SK-N-SH (cell line): ENCODE data around the gene APH1B. TPM values are rescaled to one million over a fixed set of nuclear protein-coding genes. Genes with fewer than 3 reads are reported as not detected.

Source experiments
- CTCF ChIA-PET: fragments of 300-600, 350-600 bp; formaldehyde crosslinking; extraction: SDS; loops from one replicate; lab custom pipeline; 2021; lab: Yijun Ruan, JAX
- POLR2A ChIA-PET: fragments of 350-600 bp; sonication (Branson Sonifier 250); formaldehyde crosslinking; extraction: SDS; loops from one replicate; lab custom pipeline; 2020; ENCODE audit warnings: antibody characterized with exemption, inconsistent platforms; lab: Yijun Ruan, JAX
- DNase-seq: peaks from one replicate; pipeline ENCODE4 v3.0.0; 2012
- H2AFZ ChIP-seq: fragments of 200-600 bp; sonication (generic); 2 replicates; pipeline ENCODE4 v1.8.1; 2016; ENCODE audit warnings: antibody characterized with exemption, mild to moderate bottlenecking, low read depth
- H3F3A ChIP-seq: fragments of 200-600 bp; sonication (generic); replicated peaks from 2 replicates; pipeline ENCODE3; 2016; ENCODE audit warnings: antibody characterized with exemption, mild to moderate bottlenecking; ENCODE audit not compliant: insufficient read depth
- H3K27ac ChIP-seq, 2 experiments: fragments of 200-500 bp in 1 of 2; fragments of 200-600 bp in 1 of 2; sonication (Bioruptor generic) in 1 of 2; sonication (generic), shearing (Covaris generic) in 1 of 2; 2 replicates each; pipeline versions ENCODE4 v1.5.1 to v1.6.1; 2014 to 2016; ENCODE audit warnings: low read depth in 2 of 2, inconsistent platforms in 1 of 2, low read length in 1 of 2, mild to moderate bottlenecking in 1 of 2, mixed read lengths in 1 of 2
- H3K27me3 ChIP-seq: fragments of 200-600 bp; sonication (generic), shearing (Covaris generic); 2 replicates; pipeline ENCODE4 v1.6.1; 2016; ENCODE audit warnings: mixed run types; ENCODE audit not compliant: insufficient read depth
- H3K36me3 ChIP-seq, 2 experiments: fragments of 200-500 bp in 1 of 2; fragments of 200-600 bp in 1 of 2; sonication (Bioruptor generic) in 1 of 2; sonication (generic) in 1 of 2; replicated peaks in 1 of 2; 2 replicates each; pipeline versions ENCODE3 to v1.5.1; 2014 to 2016; ENCODE audit warnings: low read length in 1 of 2, mild to moderate bottlenecking in 1 of 2; ENCODE audit not compliant: insufficient read depth in 2 of 2, control insufficient read depth in 1 of 2
- H3K4me1 ChIP-seq, 2 experiments: fragments of 200-500 bp in 1 of 2; fragments of 200-600 bp in 1 of 2; sonication (Bioruptor generic) in 1 of 2; sonication (generic), shearing (Covaris generic) in 1 of 2; 2 replicates each; pipeline versions ENCODE4 v1.5.1 to v1.6.1; 2014 to 2016; ENCODE audit warnings: low read depth in 1 of 2, low read length in 1 of 2, mixed run types in 1 of 2; ENCODE audit not compliant: insufficient read depth in 2 of 2, control insufficient read depth in 1 of 2
- H3K4me2 ChIP-seq: fragments of 200-600 bp; sonication (generic), shearing (Covaris generic); 2 replicates; pipeline ENCODE4 v1.6.1; 2017; ENCODE audit warnings: mixed run types
- H3K4me3 ChIP-seq, 2 experiments: fragments of 200-500 bp in 1 of 2; fragments of 200-600 bp in 1 of 2; sonication (Bioruptor generic) in 1 of 2; sonication (generic), shearing (Covaris generic) in 1 of 2; 2 replicates each; pipeline versions ENCODE4 v1.5.1 to v1.8.1; 2014 to 2016; ENCODE audit warnings: low read depth in 2 of 2, inconsistent platforms in 1 of 2, low read length in 1 of 2, mild to moderate bottlenecking in 1 of 2, mixed read lengths in 1 of 2, moderate library complexity in 1 of 2
- H3K79me2 ChIP-seq: fragments of 200-600 bp; sonication (generic); 2 replicates; pipeline ENCODE4 v1.8.1; 2017; ENCODE audit warnings: mild to moderate bottlenecking; ENCODE audit not compliant: insufficient read depth
- H3K9ac ChIP-seq: fragments of 200-600 bp; sonication (generic); 2 replicates; pipeline ENCODE4 v1.6.1; 2017; ENCODE audit warnings: mixed run types
- H3K9me2 ChIP-seq: fragments of 200-600 bp; sonication (generic); 2 replicates; pipeline ENCODE4 v1.6.1; 2017; ENCODE audit warnings: mixed run types
- H3K9me3 ChIP-seq: fragments of 200-600 bp; sonication (generic); 2 replicates; pipeline ENCODE4 v1.6.1; 2017; ENCODE audit warnings: mixed run types, mild to moderate bottlenecking, moderate library complexity
- H4K20me1 ChIP-seq: fragments of 200-600 bp; sonication (generic); 2 replicates; pipeline ENCODE4 v1.6.1; 2017; ENCODE audit warnings: mild to moderate bottlenecking, mixed run types; ENCODE audit not compliant: insufficient read depth
- CHD2 ChIP-seq: fragments of 150-350 bp; IDR thresholded peaks from 2 replicates; pipeline ENCODE4 v1.6.1; 2018; ENCODE audit warnings: low read length; ENCODE audit not compliant: partially characterized antibody
- EP300 ChIP-seq, 2 experiments: IDR thresholded peaks; 2 replicates each; pipeline versions ENCODE4 v1.4.0 to v1.6.1; 2012; ENCODE audit warnings: borderline replicate concordance in 1 of 2, low read depth in 1 of 2, low read length in 1 of 2
- FOXJ3 ChIP-seq: sonication (generic); formaldehyde crosslinking; IDR thresholded peaks from 2 replicates; pipeline ENCODE4 v1.5.1; 2020; ENCODE audit warnings: mild to moderate bottlenecking, missing genetic modification reagents
- FOXM1 ChIP-seq: IDR thresholded peaks from 2 replicates; pipeline ENCODE4 v1.4.0; 2012; ENCODE audit warnings: low read depth, mild to moderate bottlenecking
- GABPA ChIP-seq: IDR thresholded peaks from 2 replicates; pipeline ENCODE4 v1.4.0; 2012; ENCODE audit warnings: low read depth, mild to moderate bottlenecking
- GATA2 ChIP-seq: sonication (generic); formaldehyde crosslinking; IDR thresholded peaks from 2 replicates; pipeline ENCODE4 v1.5.0; 2020; ENCODE audit warnings: mild to moderate bottlenecking, missing genetic modification reagents
- MAX ChIP-seq: IDR thresholded peaks from 2 replicates; pipeline ENCODE4 v1.4.0; 2012; ENCODE audit warnings: low read depth
- MEF2A ChIP-seq: IDR thresholded peaks from 2 replicates; pipeline ENCODE4 v1.4.0; 2012; ENCODE audit warnings: low read depth, borderline replicate concordance
- MXI1 ChIP-seq: IDR thresholded peaks from 2 replicates; pipeline ENCODE4 v1.6.1; 2012; ENCODE audit warnings: mild to moderate bottlenecking, low read depth, low read length, improper control_type of control experiment
- RAD21 ChIP-seq: IDR thresholded peaks from 2 replicates; pipeline ENCODE4 v1.6.1; 2012; ENCODE audit warnings: mild to moderate bottlenecking, low read length
- RCOR1 ChIP-seq: fragments of 150-350 bp; IDR thresholded peaks from 2 replicates; pipeline ENCODE4 v1.6.1; 2017; ENCODE audit warnings: antibody characterized with exemption, low read length
- REST ChIP-seq: IDR thresholded peaks from 2 replicates; pipeline ENCODE4 v1.6.1; 2012; ENCODE audit warnings: mild to moderate bottlenecking, low read depth, low read length, moderate library complexity
- RFX5 ChIP-seq: IDR thresholded peaks from 2 replicates; pipeline ENCODE4 v1.6.1; 2012; ENCODE audit warnings: mild to moderate bottlenecking, improper control_type of control experiment, low read length
- SMC3 ChIP-seq: IDR thresholded peaks from 2 replicates; pipeline ENCODE4 v1.6.1; 2012; ENCODE audit warnings: low read depth, low read length, improper control_type of control experiment
- TAF1 ChIP-seq: IDR thresholded peaks from 2 replicates; pipeline ENCODE4 v1.6.1; 2012; ENCODE audit warnings: low read depth, mild to moderate bottlenecking, low read length, moderate library complexity, borderline replicate concordance
- TCF12 ChIP-seq: IDR thresholded peaks from 2 replicates; pipeline ENCODE4 v1.4.0; 2012
- TEAD4 ChIP-seq: IDR thresholded peaks from 2 replicates; pipeline ENCODE4 v1.4.0; 2012; ENCODE audit warnings: mild to moderate bottlenecking, borderline replicate concordance; ENCODE audit not compliant: insufficient read depth
- YY1 ChIP-seq: IDR thresholded peaks from 2 replicates; pipeline ENCODE4 v1.4.0; 2012; ENCODE audit warnings: low read depth, mild to moderate bottlenecking
- WGBS: methylation state at CpG from one replicate; pipeline ENCODE4 v1.1.6; 2017; ENCODE audit warnings: low lambda C conversion rate; 5-methylcytosine and 5-hydroxymethylcytosine counted together
- polyA plus RNA-seq, 3 experiments: library from polyadenylated mRNA; depleted of rRNA; stranded (reverse); fragments of >200 nt; gene quantifications; 2 replicates each; pipeline ENCODE4 v1.2.3, GENCODE V29; 2012
- TF ChIP-seq, protein P1 (sequence below): IDR thresholded peaks from 2 replicates; pipeline ENCODE4 v1.4.0; 2012; ENCODE audit warnings: low read depth, borderline replicate concordance
- TF ChIP-seq, protein P2 (sequence below): IDR thresholded peaks from 2 replicates; pipeline ENCODE4; 2012

Gene APH1B
- polyA plus RNA-seq, 1 of the 3 experiments (the other 2 are of a cell fraction), result 7.6 TPM

- Histone ChIP-seq H3K9me2 (no peaks in the 10 kb centered on the region), H4K20me1 (no peaks in the 10 kb centered on the region), H3K79me2 (0 out of 2 replicates have a peak, but pooled peaks cover 6% of the 10 kb centered on the region), H3K4me3 (no peak overlapping the region), H3F3A (peaks cover 26% of the 10 kb centered on the region), H3K36me3 (peaks cover 10 to 25% of the 10 kb centered on the region in 2 experiments), H2AFZ (no peak overlapping the region; the same call in 1 of the 2 replicates), H3K27ac (peak overlapping the region; percentile 11 to 92; a peak in 3 of 4 replicates), H3K9ac (peak overlapping the region; percentile 33; the same call in 1 of the 2 replicates), H3K27me3 (no peaks in the 10 kb centered on the region), H3K9me3 (no peaks in the 10 kb centered on the region), H3K4me1 (peaks cover 0 to 21% of the 10 kb centered on the region in 2 experiments; a peak in 2 of 4 replicates), H3K4me2 (peak overlapping the region; percentile 21; the same call in 1 of the 2 replicates)
- TF ChIP-seq EP300 (IDR thresholded peaks at IDR 0.05; ENCODE audit: borderline replicate concordance in 1 of 2, low read depth in 1 of 2, low read length in 1 of 2), result peak in 1 of 2 experiments; percentile 28; a peak in 1 of 4 replicates
- TF ChIP-seq, protein P1, sequence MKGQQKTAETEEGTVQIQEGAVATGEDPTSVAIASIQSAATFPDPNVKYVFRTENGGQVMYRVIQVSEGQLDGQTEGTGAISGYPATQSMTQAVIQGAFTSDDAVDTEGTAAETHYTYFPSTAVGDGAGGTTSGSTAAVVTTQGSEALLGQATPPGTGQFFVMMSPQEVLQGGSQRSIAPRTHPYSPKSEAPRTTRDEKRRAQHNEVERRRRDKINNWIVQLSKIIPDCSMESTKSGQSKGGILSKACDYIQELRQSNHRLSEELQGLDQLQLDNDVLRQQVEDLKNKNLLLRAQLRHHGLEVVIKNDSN, result peak; percentile 76; the same call in 1 of the 2 replicates
- peak; percentile 56; the same call in 1 of the 2 replicates for TF ChIP-seq MAX
- peak; percentile 30; the same call in 1 of the 2 replicates for TF ChIP-seq TCF12
- no peak for TF ChIP-seq RFX5
- peak; percentile 80 for TF ChIP-seq MEF2A
- no peak for TF ChIP-seq RAD21
- ChIA-PET POLR2A (interaction anchor here (1.2 kb wide), 1 partner anchor 111 kb away, joined by 4 read pairs; no protein-coding TSS in a partner anchor), CTCF (interaction anchor here (0.8 to 6.2 kb wide), 12 partner anchors 13 to 175 kb away, joined by 3 to 73 read pairs (median 6); no protein-coding TSS in a partner anchor)
- DNase-seq, result no peak
Observed at GRCh38 chr15:63291507-63291906, 14.1 kb downstream of the APH1B start.

- H3K79me2 ChIP-seq, result 0 out of 2 replicates have a peak, but pooled peaks cover 6% of the 10 kb centered on the region
- H3K4me1 ChIP-seq, result peaks cover 0 to 15% of the 10 kb centered on the region in 2 experiments; a peak in 2 of 4 replicates
- peaks cover 26% of the 10 kb centered on the region for H3F3A ChIP-seq
- H3K4me3 ChIP-seq, result no peak overlapping the region
- H2AFZ ChIP-seq, result no peak overlapping the region
- no peaks in the 10 kb centered on the region for H4K20me1 ChIP-seq
- no peaks in the 10 kb centered on the region for H3K9me2 ChIP-seq
- ChIA-PET CTCF (interaction anchor here (1.0 to 6.2 kb wide), 9 partner anchors 15 to 174 kb away, joined by 3 to 73 read pairs (median 5); no protein-coding TSS in a partner anchor), POLR2A (interaction anchor here (0.7 to 1.2 kb wide), 2 partner anchors 64 to 111 kb away, joined by 4 to 6 read pairs; no protein-coding TSS in a partner anchor)
- no peaks in the 10 kb centered on the region for H3K27me3 ChIP-seq
- no peaks in the 10 kb centered on the region for H3K9me3 ChIP-seq
- WGBS, result 94% methylated on average over 3 of the region's 3 CpGs
- DNase-seq, result no peak
- H3K27ac ChIP-seq, result peak overlapping the region in 1 of 2 experiments; percentile 92; a peak in 2 of 4 replicates
- peak overlapping the region; percentile 21 for H3K4me2 ChIP-seq
- H3K9ac ChIP-seq, result peak overlapping the region; percentile 6; the same call in 1 of the 2 replicates
- peaks cover 7 to 27% of the 10 kb centered on the region in 2 experiments for H3K36me3 ChIP-seq
- no peak for TF ChIP-seq FOXJ3 (CRISPR knock-in tag)
- TF ChIP-seq REST, result no peak
- no peak for TF ChIP-seq TAF1
- TF ChIP-seq TEAD4, result no peak
- TF ChIP-seq SMC3, result no peak
- TF ChIP-seq, protein P2, sequence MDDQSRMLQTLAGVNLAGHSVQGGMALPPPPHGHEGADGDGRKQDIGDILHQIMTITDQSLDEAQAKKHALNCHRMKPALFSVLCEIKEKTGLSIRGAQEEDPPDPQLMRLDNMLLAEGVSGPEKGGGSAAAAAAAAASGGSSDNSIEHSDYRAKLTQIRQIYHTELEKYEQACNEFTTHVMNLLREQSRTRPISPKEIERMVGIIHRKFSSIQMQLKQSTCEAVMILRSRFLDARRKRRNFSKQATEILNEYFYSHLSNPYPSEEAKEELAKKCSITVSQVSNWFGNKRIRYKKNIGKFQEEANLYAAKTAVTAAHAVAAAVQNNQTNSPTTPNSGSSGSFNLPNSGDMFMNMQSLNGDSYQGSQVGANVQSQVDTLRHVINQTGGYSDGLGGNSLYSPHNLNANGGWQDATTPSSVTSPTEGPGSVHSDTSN, result no peak
- TF ChIP-seq GATA2 (CRISPR knock-in tag), result no peak
- TF ChIP-seq MXI1, result no peak
- TF ChIP-seq YY1, result no peak
- no peak for TF ChIP-seq CHD2
- TF ChIP-seq FOXM1, result no peak
- no peak for TF ChIP-seq MEF2A
- no peak for TF ChIP-seq RCOR1
- TF ChIP-seq, protein P1, result no peak
- no peak for TF ChIP-seq MAX
- TF ChIP-seq GABPA, result no peak
- TF ChIP-seq EP300 (IDR thresholded peaks at IDR 0.05; ENCODE audit: borderline replicate concordance in 1 of 2, low read depth in 1 of 2, low read length in 1 of 2), result no peak
Observed at GRCh38 chr15:63292241-63292640, 14.8 kb downstream of the APH1B start.
